ENCODE results near the gene UQCRH. TPM values are rescaled to one million over a fixed set of nuclear protein-coding genes. Genes with fewer than 3 reads are reported as not detected.

The UQCRH gene
- total RNA-seq, 1 donor from 2014 or later: 228 TPM

- no peaks in the 10 kb centered on the region for H3K27me3 Mint-ChIP-seq (ENCODE audit: unreplicated experiment)
- no peaks in the 10 kb centered on the region for H3K4me1 Mint-ChIP-seq (ENCODE audit: unreplicated experiment)
- no peaks in the 10 kb centered on the region for H3K9me3 Mint-ChIP-seq (ENCODE audit: unreplicated experiment)
- no peak overlapping the region for H3K4me3 Mint-ChIP-seq (ENCODE audit: unreplicated experiment)
- no peak for DNase-seq (ENCODE audit: extremely low spot score, unreplicated experiment)
- H3K27ac Mint-ChIP-seq (ENCODE audit: unreplicated experiment): no peak overlapping the region
- TF ChIP-seq CTCF (IDR thresholded peaks at IDR 0.05): no peak
- no peaks in the 10 kb centered on the region for H3K36me3 Mint-ChIP-seq (ENCODE audit: unreplicated experiment)
These were observed 34.9 kb upstream of the UQCRH start for GRCh38 chr1:46268578-46268977.

GRCh38 chr1:46274225-46275029 is 29.1 kb upstream of the UQCRH start:
- Mint-ChIP-seq H3K36me3 (ENCODE audit: unreplicated experiment) (no peaks in the 10 kb centered on the region), H3K9me3 (ENCODE audit: unreplicated experiment) (no peaks in the 10 kb centered on the region), H3K4me3 (ENCODE audit: unreplicated experiment) (no peak overlapping the region), H3K27ac (ENCODE audit: unreplicated experiment) (no peak overlapping the region), H3K4me1 (ENCODE audit: unreplicated experiment) (no peaks in the 10 kb centered on the region), H3K27me3 (ENCODE audit: unreplicated experiment) (no peaks in the 10 kb centered on the region)
- no peak for DNase-seq (ENCODE audit: extremely low spot score, unreplicated experiment)
- no peak for TF ChIP-seq CTCF (IDR thresholded peaks at IDR 0.05)

GRCh38 chr1:46275030-46275337 is 28.5 kb upstream of the UQCRH start:
- H3K36me3 Mint-ChIP-seq (ENCODE audit: unreplicated experiment): no peaks in the 10 kb centered on the region
- no peak overlapping the region for H3K27ac Mint-ChIP-seq (ENCODE audit: unreplicated experiment)
- no peaks in the 10 kb centered on the region for H3K4me1 Mint-ChIP-seq (ENCODE audit: unreplicated experiment)
- no peak for TF ChIP-seq CTCF (IDR thresholded peaks at IDR 0.05)
- H3K9me3 Mint-ChIP-seq (ENCODE audit: unreplicated experiment): no peaks in the 10 kb centered on the region
- no peaks in the 10 kb centered on the region for H3K27me3 Mint-ChIP-seq (ENCODE audit: unreplicated experiment)
- no peak overlapping the region for H3K4me3 Mint-ChIP-seq (ENCODE audit: unreplicated experiment)
- no peak for DNase-seq (ENCODE audit: extremely low spot score, unreplicated experiment)

GRCh38 chr1:46277658-46278373 is 25.7 kb upstream of the UQCRH start:
- Mint-ChIP-seq H3K27ac (ENCODE audit: unreplicated experiment) (no peak overlapping the region), H3K4me3 (ENCODE audit: unreplicated experiment) (no peak overlapping the region), H3K4me1 (ENCODE audit: unreplicated experiment) (no peaks in the 10 kb centered on the region), H3K9me3 (ENCODE audit: unreplicated experiment) (no peaks in the 10 kb centered on the region), H3K27me3 (ENCODE audit: unreplicated experiment) (no peaks in the 10 kb centered on the region), H3K36me3 (ENCODE audit: unreplicated experiment) (peaks cover 6% of the 10 kb centered on the region)
- no peak for TF ChIP-seq CTCF (IDR thresholded peaks at IDR 0.05)
- no peak for DNase-seq (ENCODE audit: extremely low spot score, unreplicated experiment)

- no peak for DNase-seq (ENCODE audit: extremely low spot score, unreplicated experiment)
- no peak overlapping the region for H3K27ac Mint-ChIP-seq (ENCODE audit: unreplicated experiment)
- H3K9me3 Mint-ChIP-seq (ENCODE audit: unreplicated experiment): no peaks in the 10 kb centered on the region
- no peak for TF ChIP-seq CTCF (IDR thresholded peaks at IDR 0.05)
- no peak overlapping the region for H3K4me3 Mint-ChIP-seq (ENCODE audit: unreplicated experiment)
- H3K36me3 Mint-ChIP-seq (ENCODE audit: unreplicated experiment): peaks cover 13% of the 10 kb centered on the region
- no peaks in the 10 kb centered on the region for H3K4me1 Mint-ChIP-seq (ENCODE audit: unreplicated experiment)
- H3K27me3 Mint-ChIP-seq (ENCODE audit: unreplicated experiment): no peaks in the 10 kb centered on the region
These were observed 24.7 kb upstream of the UQCRH start for GRCh38 chr1:46278807-46279206.

Data from osteocyte (in vitro differentiated cells).